ENCODE data around the gene SUN1. TPM values are rescaled to one million over a fixed set of nuclear protein-coding genes. Genes with fewer than 3 reads are reported as not detected.
A peak's percentile ranks its signal among the peaks of the same experiment; 100 is the strongest.
"Not testable (repeated sequence)": the region's sequence is repeated elsewhere in the genome, so short reads cannot be mapped to it uniquely, and the experiment has no call there.

Gene SUN1
- total and polyA plus RNA-seq, 7 experiments from 2014 or later = 39.4 to 254 (median 97.2) TPM

GRCh38 chr7:798921-799470, 33.3 kb upstream of the SUN1 start:
- no peak for DNase-seq
- Histone ChIP-seq H3K9me3 (ENCODE audit: control insufficient read depth in 2 of 3, low read length in 3 of 3) (no peaks in the 10 kb centered on the region), H3K27me3 (ENCODE audit: control insufficient read depth in 2 of 2, insufficient read depth in 2 of 2, low read length in 2 of 2) (no peaks in the 10 kb centered on the region), H3K4me1 (ENCODE audit: control insufficient read depth in 2 of 2, insufficient read depth in 2 of 2, low read length in 2 of 2) (no peaks in the 10 kb centered on the region), H3K36me3 (ENCODE audit: control insufficient read depth in 2 of 3, insufficient read depth in 3 of 3, low read length in 3 of 3) (no peaks in the 10 kb centered on the region), H3K27ac (ENCODE audit: low read depth, low read length) (no peak overlapping the region), H3K4me3 (ENCODE audit: low read length) (no peak overlapping the region)
- POLR2A ChIA-PET = no interaction called here
- intact Hi-C loops (cut with micrococcal nuclease) = no loop called here
- peaks cover 0 to 2% (median 0%) of the 10 kb centered on the region in 7 donors for H3K4me1 Mint-ChIP-seq
- no peak overlapping the region for H3K27ac Mint-ChIP-seq
- peaks cover 0 to 3% (median 0%) of the 10 kb centered on the region in 5 donors for H3K36me3 Mint-ChIP-seq
- peaks cover 0 to 3% (median 0%) of the 10 kb centered on the region in 11 donors for H3K9me3 Mint-ChIP-seq
- H3K4me3 Mint-ChIP-seq = no peak overlapping the region
- no peak for ATAC-seq
- peaks cover 0 to 10% (median 0%) of the 10 kb centered on the region in 5 donors for H3K27me3 Mint-ChIP-seq
- CTCF ChIA-PET = interaction anchor here (0.7 to 0.9 kb wide), 2 partner anchors 14 to 19 kb away, joined by 3 to 4 read pairs; no protein-coding TSS in a partner anchor

- Mint-ChIP-seq H3K27ac (no peak overlapping the region), H3K9me3 (peaks cover 0 to 4% (median 0%) of the 10 kb centered on the region in 11 donors), H3K4me1 (peaks cover 0 to 4% (median 0%) of the 10 kb centered on the region in 7 donors), H3K4me3 (no peak overlapping the region), H3K36me3 (peaks cover 0 to 3% (median 0%) of the 10 kb centered on the region in 5 donors), H3K27me3 (peaks cover 0 to 10% (median 0%) of the 10 kb centered on the region in 5 donors)
- ChIA-PET CTCF (no interaction called here), POLR2A (no interaction called here)
- no peak for DNase-seq
- intact Hi-C loops (cut with micrococcal nuclease) = no loop called here
- no peaks in the 10 kb centered on the region for H3K27me3 ChIP-seq (ENCODE audit: control insufficient read depth in 2 of 2, insufficient read depth in 2 of 2, low read length in 2 of 2)
- no peaks in the 10 kb centered on the region for H3K9me3 ChIP-seq (ENCODE audit: control insufficient read depth in 2 of 3, low read length in 3 of 3)
- no peak overlapping the region for H3K4me3 ChIP-seq (ENCODE audit: low read length)
- H3K4me1 ChIP-seq (ENCODE audit: control insufficient read depth in 2 of 2, insufficient read depth in 2 of 2, low read length in 2 of 2) = no peaks in the 10 kb centered on the region
- H3K36me3 ChIP-seq (ENCODE audit: control insufficient read depth in 2 of 3, insufficient read depth in 3 of 3, low read length in 3 of 3) = no peaks in the 10 kb centered on the region
- H3K27ac ChIP-seq (ENCODE audit: low read depth, low read length) = no peak overlapping the region
- ATAC-seq = no peak
Observed at GRCh38 chr7:800692-801091, 31.6 kb upstream of the SUN1 start.

GRCh38 chr7:801351-801750, 30.9 kb upstream of the SUN1 start:
- H3K4me1 ChIP-seq (ENCODE audit: control insufficient read depth in 2 of 2, insufficient read depth in 2 of 2, low read length in 2 of 2); H3K36me3 Mint-ChIP-seq; intact Hi-C loops (cut with micrococcal nuclease); ATAC-seq; H3K4me1 Mint-ChIP-seq; H3K27ac ChIP-seq (ENCODE audit: low read depth, low read length); H3K4me3 Mint-ChIP-seq; H3K9me3 Mint-ChIP-seq; H3K27me3 ChIP-seq (ENCODE audit: control insufficient read depth in 2 of 2, insufficient read depth in 2 of 2, low read length in 2 of 2); DNase-seq; POLR2A ChIA-PET; CTCF ChIA-PET; H3K36me3 ChIP-seq (ENCODE audit: control insufficient read depth in 2 of 3, insufficient read depth in 3 of 3, low read length in 3 of 3); H3K9me3 ChIP-seq (ENCODE audit: control insufficient read depth in 2 of 3, low read length in 3 of 3); H3K4me3 ChIP-seq (ENCODE audit: low read length); H3K27me3 Mint-ChIP-seq; H3K27ac Mint-ChIP-seq: not testable (repeated sequence)

GRCh38 chr7:801940-802381, 30.3 kb upstream of the SUN1 start:
- H3K4me3 Mint-ChIP-seq = no peak overlapping the region
- Histone ChIP-seq H3K4me3 (ENCODE audit: low read length) (no peak overlapping the region), H3K9me3 (ENCODE audit: control insufficient read depth in 2 of 3, low read length in 3 of 3) (no peaks in the 10 kb centered on the region), H3K27ac (ENCODE audit: low read depth, low read length) (no peak overlapping the region), H3K27me3 (ENCODE audit: control insufficient read depth in 2 of 2, insufficient read depth in 2 of 2, low read length in 2 of 2) (no peaks in the 10 kb centered on the region), H3K4me1 (ENCODE audit: control insufficient read depth in 2 of 2, insufficient read depth in 2 of 2, low read length in 2 of 2) (no peaks in the 10 kb centered on the region), H3K36me3 (ENCODE audit: control insufficient read depth in 2 of 3, insufficient read depth in 3 of 3, low read length in 3 of 3) (no peaks in the 10 kb centered on the region)
- H3K4me1 Mint-ChIP-seq = peaks cover 0 to 4% (median 0%) of the 10 kb centered on the region in 7 donors
- DNase-seq (no peak), ATAC-seq (no peak)
- peaks cover 0 to 10% (median 0%) of the 10 kb centered on the region in 5 donors for H3K27me3 Mint-ChIP-seq
- H3K27ac Mint-ChIP-seq = no peak overlapping the region
- intact Hi-C loops (cut with micrococcal nuclease) = no loop called here
- CTCF ChIA-PET = no interaction called here
- H3K9me3 Mint-ChIP-seq = peaks cover 0 to 4% (median 0%) of the 10 kb centered on the region in 11 donors
- peaks cover 0 to 3% (median 0%) of the 10 kb centered on the region in 5 donors for H3K36me3 Mint-ChIP-seq
- POLR2A ChIA-PET = no interaction called here

GRCh38 chr7:802500-803242, 29.6 kb upstream of the SUN1 start:
- Histone ChIP-seq H3K4me1 (ENCODE audit: control insufficient read depth in 2 of 2, insufficient read depth in 2 of 2, low read length in 2 of 2) (no peaks in the 10 kb centered on the region), H3K27me3 (ENCODE audit: control insufficient read depth in 2 of 2, insufficient read depth in 2 of 2, low read length in 2 of 2) (no peaks in the 10 kb centered on the region), H3K27ac (ENCODE audit: low read depth, low read length) (no peak overlapping the region), H3K36me3 (ENCODE audit: control insufficient read depth in 2 of 3, insufficient read depth in 3 of 3, low read length in 3 of 3) (no peaks in the 10 kb centered on the region), H3K9me3 (ENCODE audit: control insufficient read depth in 2 of 3, low read length in 3 of 3) (no peaks in the 10 kb centered on the region), H3K4me3 (ENCODE audit: low read length) (no peak overlapping the region)
- Mint-ChIP-seq H3K4me1 (peaks cover 0 to 4% (median 0%) of the 10 kb centered on the region in 7 donors), H3K27me3 (peaks cover 0 to 10% (median 0%) of the 10 kb centered on the region in 5 donors), H3K36me3 (no peaks in the 10 kb centered on the region), H3K27ac (peak overlapping the region in 1 of 9 donors; percentile 48), H3K9me3 (peaks cover 0 to 4% (median 0%) of the 10 kb centered on the region in 11 donors), H3K4me3 (no peak overlapping the region)
- DNase-seq = no peak
- ChIA-PET POLR2A (no interaction called here), CTCF (no interaction called here)
- no peak for ATAC-seq
- intact Hi-C loops (cut with micrococcal nuclease) = no loop called here

- Histone ChIP-seq H3K4me3 (ENCODE audit: low read length) (no peak overlapping the region), H3K4me1 (ENCODE audit: control insufficient read depth in 2 of 2, insufficient read depth in 2 of 2, low read length in 2 of 2) (no peaks in the 10 kb centered on the region), H3K9me3 (ENCODE audit: control insufficient read depth in 2 of 3, low read length in 3 of 3) (no peaks in the 10 kb centered on the region), H3K27ac (ENCODE audit: low read depth, low read length) (no peak overlapping the region), H3K36me3 (ENCODE audit: control insufficient read depth in 2 of 3, insufficient read depth in 3 of 3, low read length in 3 of 3) (no peaks in the 10 kb centered on the region), H3K27me3 (ENCODE audit: control insufficient read depth in 2 of 2, insufficient read depth in 2 of 2, low read length in 2 of 2) (no peaks in the 10 kb centered on the region)
- H3K4me1 Mint-ChIP-seq = peaks cover 0 to 4% (median 0%) of the 10 kb centered on the region in 7 donors
- no peak for DNase-seq
- intact Hi-C loops (cut with micrococcal nuclease) = no loop called here
- H3K27ac Mint-ChIP-seq = no peak overlapping the region
- H3K9me3 Mint-ChIP-seq = peaks cover 0 to 7% (median 0%) of the 10 kb centered on the region in 11 donors
- no peak overlapping the region for H3K4me3 Mint-ChIP-seq
- CTCF ChIA-PET = no interaction called here
- POLR2A ChIA-PET = no interaction called here
- no peak for ATAC-seq
- peaks cover 0 to 10% (median 0%) of the 10 kb centered on the region in 5 donors for H3K27me3 Mint-ChIP-seq
- peaks cover 0 to 2% (median 0%) of the 10 kb centered on the region in 5 donors for H3K36me3 Mint-ChIP-seq
Observed at GRCh38 chr7:803243-803635, 29.0 kb upstream of the SUN1 start.

- ATAC-seq, H3K27me3 Mint-ChIP-seq: not testable (repeated sequence)
Observed at GRCh38 chr7:803796-804195, 28.5 kb upstream of the SUN1 start.

More at GRCh38 chr7:803796-804195, 28.5 kb upstream of the SUN1 start:
- H3K9me3 Mint-ChIP-seq; H3K36me3 Mint-ChIP-seq; H3K27ac ChIP-seq (ENCODE audit: low read depth, low read length); intact Hi-C loops (cut with micrococcal nuclease); H3K9me3 ChIP-seq (ENCODE audit: control insufficient read depth in 2 of 3, low read length in 3 of 3); H3K4me1 Mint-ChIP-seq; DNase-seq; H3K4me3 Mint-ChIP-seq; H3K27me3 ChIP-seq (ENCODE audit: control insufficient read depth in 2 of 2, insufficient read depth in 2 of 2, low read length in 2 of 2); H3K4me3 ChIP-seq (ENCODE audit: low read length); H3K4me1 ChIP-seq (ENCODE audit: control insufficient read depth in 2 of 2, insufficient read depth in 2 of 2, low read length in 2 of 2); CTCF ChIA-PET; H3K36me3 ChIP-seq (ENCODE audit: control insufficient read depth in 2 of 3, insufficient read depth in 3 of 3, low read length in 3 of 3); POLR2A ChIA-PET: not testable (repeated sequence)
- peak overlapping the region in 2 of 9 donors; percentile 32 to 34 for H3K27ac Mint-ChIP-seq

All from naive thymus-derived CD4-positive, alpha-beta T cell (primary cell).